Activated T-helper 1 cell treated with anti-CD3 and anti-CD28 coated beads, Interleukin-2, amount 50 U/mL, for 16 hours (primary cell): ENCODE results near the gene TRIM3.

Experiments used
- DNase-seq, 2 donors: peaks; one replicate each; pipeline ENCODE4 v3.0.0-alpha.2; 2020; ENCODE audit warnings: low read depth in 1 of 2, low spot score in 1 of 2

The TRIM3 gene

GRCh38 chr11:6480299-6480914 lies 6.7 kb upstream of the TRIM3 start:
- DNase-seq, result no peak

- DNase-seq, result no peak
Measured at GRCh38 chr11:6476571-6476970, 2.8 kb upstream of the TRIM3 start.

- DNase-seq, result no peak
Measured at GRCh38 chr11:6475936-6476335, 2.2 kb upstream of the TRIM3 start.

GRCh38 chr11:6474806-6475500 lies 1.2 kb upstream of the TRIM3 start:
- no peak for DNase-seq

GRCh38 chr11:6474413-6474792 lies 662 bp upstream of the TRIM3 start:
- no peak for DNase-seq

- DNase-seq, result no peak
Measured at GRCh38 chr11:6472934-6473333, 807 bp downstream of the TRIM3 start.

- DNase-seq, result no peak
Measured at GRCh38 chr11:6469599-6469998, 4.1 kb downstream of the TRIM3 start.

GRCh38 chr11:6468712-6469495 lies 4.8 kb downstream of the TRIM3 start:
- no peak for DNase-seq

- no peak for DNase-seq
Measured at GRCh38 chr11:6459099-6459450, 14.7 kb downstream of the TRIM3 start.

GRCh38 chr11:6458352-6459098 lies 15.2 kb downstream of the TRIM3 start:
- DNase-seq, result no peak

GRCh38 chr11:6457581-6458320 lies 16.0 kb downstream of the TRIM3 start:
- no peak for DNase-seq

GRCh38 chr11:6456361-6457073 lies 17.2 kb downstream of the TRIM3 start:
- no peak for DNase-seq

- DNase-seq, result no peak
Measured at GRCh38 chr11:6455070-6455469, 18.7 kb downstream of the TRIM3 start.

- no peak for DNase-seq
Measured at GRCh38 chr11:6453152-6453551, 20.6 kb downstream of the TRIM3 start.

- no peak for DNase-seq
Measured at GRCh38 chr11:6452219-6452618, 21.5 kb downstream of the TRIM3 start.

GRCh38 chr11:6448574-6448973 lies 25.2 kb downstream of the TRIM3 start:
- no peak for DNase-seq

- peak in 1 of 2 donors; percentile 9 for DNase-seq
Measured at GRCh38 chr11:6443269-6444003, 30.3 kb downstream of the TRIM3 start.

GRCh38 chr11:6442441-6442840 lies 31.3 kb downstream of the TRIM3 start:
- DNase-seq, result no peak

- no peak for DNase-seq
Measured at GRCh38 chr11:6440906-6441358, 32.8 kb downstream of the TRIM3 start, which contains the start of gene HPX. Gene HPX (minus strand): TSS chr11:6440987. CDS start chr11:6440963, 24 bp downstream.
